PFSK-1 (cell line): ENCODE data around the gene POLR1A.

Experiments
- FOXP2 ChIP-seq: optimal IDR thresholded peaks from 2 replicates; pipeline ENCODE3; 2011; ENCODE audit warnings: borderline replicate concordance, control low read depth, inconsistent platforms; ENCODE audit not compliant: insufficient read depth; ENCODE audit errors: extremely low read length, extremely low read depth
- POLR2AphosphoS5 ChIP-seq: IDR thresholded peaks from 2 replicates; pipeline ENCODE4 v1.6.1; 2012; ENCODE audit warnings: low read depth, mild to moderate bottlenecking, control low read depth, low read length, moderate library complexity
- SIN3A ChIP-seq: IDR thresholded peaks from 2 replicates; pipeline ENCODE4 v1.6.1; 2012; ENCODE audit warnings: mild to moderate bottlenecking, low read length, moderate library complexity, borderline replicate concordance; ENCODE audit not compliant: insufficient read depth
- TAF1 ChIP-seq: IDR thresholded peaks from 2 replicates; pipeline ENCODE4 v1.6.1; 2012; ENCODE audit warnings: low read length, control low read depth, borderline replicate concordance; ENCODE audit not compliant: insufficient read depth
- TF ChIP-seq, protein P1 (sequence below), 2 experiments: IDR thresholded peaks; 2 replicates each; pipeline versions ENCODE4 v1.6.1 to v1.8.0; 2011 to 2012; ENCODE audit warnings: low read depth in 2 of 2, low read length in 2 of 2, control low read depth in 1 of 2, inconsistent platforms in 1 of 2, mild to moderate bottlenecking in 1 of 2, moderate library complexity in 1 of 2; ENCODE audit not compliant: insufficient read depth in 1 of 2

POLR1A gene

GRCh38 chr2:86010083-86010482 is 95.6 kb downstream of the POLR1A start:
- TF ChIP-seq SIN3A (no peak), POLR2AphosphoS5 (no peak), FOXP2 (no peak), TAF1 (no peak)
- TF ChIP-seq, protein P1, sequence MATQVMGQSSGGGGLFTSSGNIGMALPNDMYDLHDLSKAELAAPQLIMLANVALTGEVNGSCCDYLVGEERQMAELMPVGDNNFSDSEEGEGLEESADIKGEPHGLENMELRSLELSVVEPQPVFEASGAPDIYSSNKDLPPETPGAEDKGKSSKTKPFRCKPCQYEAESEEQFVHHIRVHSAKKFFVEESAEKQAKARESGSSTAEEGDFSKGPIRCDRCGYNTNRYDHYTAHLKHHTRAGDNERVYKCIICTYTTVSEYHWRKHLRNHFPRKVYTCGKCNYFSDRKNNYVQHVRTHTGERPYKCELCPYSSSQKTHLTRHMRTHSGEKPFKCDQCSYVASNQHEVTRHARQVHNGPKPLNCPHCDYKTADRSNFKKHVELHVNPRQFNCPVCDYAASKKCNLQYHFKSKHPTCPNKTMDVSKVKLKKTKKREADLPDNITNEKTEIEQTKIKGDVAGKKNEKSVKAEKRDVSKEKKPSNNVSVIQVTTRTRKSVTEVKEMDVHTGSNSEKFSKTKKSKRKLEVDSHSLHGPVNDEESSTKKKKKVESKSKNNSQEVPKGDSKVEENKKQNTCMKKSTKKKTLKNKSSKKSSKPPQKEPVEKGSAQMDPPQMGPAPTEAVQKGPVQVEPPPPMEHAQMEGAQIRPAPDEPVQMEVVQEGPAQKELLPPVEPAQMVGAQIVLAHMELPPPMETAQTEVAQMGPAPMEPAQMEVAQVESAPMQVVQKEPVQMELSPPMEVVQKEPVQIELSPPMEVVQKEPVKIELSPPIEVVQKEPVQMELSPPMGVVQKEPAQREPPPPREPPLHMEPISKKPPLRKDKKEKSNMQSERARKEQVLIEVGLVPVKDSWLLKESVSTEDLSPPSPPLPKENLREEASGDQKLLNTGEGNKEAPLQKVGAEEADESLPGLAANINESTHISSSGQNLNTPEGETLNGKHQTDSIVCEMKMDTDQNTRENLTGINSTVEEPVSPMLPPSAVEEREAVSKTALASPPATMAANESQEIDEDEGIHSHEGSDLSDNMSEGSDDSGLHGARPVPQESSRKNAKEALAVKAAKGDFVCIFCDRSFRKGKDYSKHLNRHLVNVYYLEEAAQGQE (IDR thresholded peaks at IDR 0.05; ENCODE audit: insufficient read depth in 1 of 2, low read depth in 2 of 2, low read length in 2 of 2) = no peak

- TF ChIP-seq FOXP2 (no peak), POLR2AphosphoS5 (no peak), SIN3A (no peak), TAF1 (no peak)
- TF ChIP-seq, protein P1 (IDR thresholded peaks at IDR 0.05; ENCODE audit: insufficient read depth in 1 of 2, low read depth in 2 of 2, low read length in 2 of 2) = no peak
These were observed 99.2 kb downstream of the POLR1A start for GRCh38 chr2:86006524-86006923.

DNA sequence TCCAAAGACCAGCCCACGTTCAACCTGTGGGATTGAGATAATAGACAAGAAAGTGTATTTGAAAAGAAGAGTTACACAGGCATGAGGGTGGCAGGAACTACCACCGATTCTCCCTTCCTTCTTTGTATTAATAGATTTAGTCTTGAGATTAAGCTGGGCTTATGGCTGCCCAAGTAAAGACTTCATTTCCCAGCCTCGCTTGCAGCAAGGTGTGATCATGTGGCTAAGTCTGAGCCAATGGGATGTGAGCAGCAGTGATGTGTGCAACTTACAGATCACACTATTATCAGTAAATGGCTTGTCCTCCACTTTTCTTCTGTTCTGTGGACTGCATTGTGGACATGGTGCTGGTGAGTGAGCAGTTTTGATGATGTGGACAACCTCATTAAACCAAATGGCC is 101.7 kb downstream of the POLR1A start:
- TF ChIP-seq TAF1 = no peak
- TF ChIP-seq POLR2AphosphoS5 = no peak
- TF ChIP-seq, protein P1 (IDR thresholded peaks at IDR 0.05; ENCODE audit: insufficient read depth in 1 of 2, low read depth in 2 of 2, low read length in 2 of 2) = no peak
- TF ChIP-seq SIN3A = no peak
- TF ChIP-seq FOXP2 = no peak

GRCh38 chr2:86003104-86003503 is 102.6 kb downstream of the POLR1A start:
- no peak for TF ChIP-seq FOXP2
- TF ChIP-seq POLR2AphosphoS5 = no peak
- TF ChIP-seq TAF1 = no peak
- TF ChIP-seq SIN3A = no peak
- TF ChIP-seq, protein P1 (IDR thresholded peaks at IDR 0.05; ENCODE audit: insufficient read depth in 1 of 2, low read depth in 2 of 2, low read length in 2 of 2) = no peak

- TF ChIP-seq FOXP2 = no peak
- TF ChIP-seq POLR2AphosphoS5 = no peak
- TF ChIP-seq TAF1 = no peak
- TF ChIP-seq SIN3A = no peak
- TF ChIP-seq, protein P1 (IDR thresholded peaks at IDR 0.05; ENCODE audit: insufficient read depth in 1 of 2, low read depth in 2 of 2, low read length in 2 of 2) = no peak
These were observed 103.3 kb downstream of the POLR1A start for GRCh38 chr2:86002375-86002774.
